Measurements from ENCODE around the gene ASB8.
"Not testable (repeated sequence)": the region's sequence is repeated elsewhere in the genome, so short reads cannot be mapped to it uniquely, and the experiment has no call there.

ASB8 gene

DNA sequence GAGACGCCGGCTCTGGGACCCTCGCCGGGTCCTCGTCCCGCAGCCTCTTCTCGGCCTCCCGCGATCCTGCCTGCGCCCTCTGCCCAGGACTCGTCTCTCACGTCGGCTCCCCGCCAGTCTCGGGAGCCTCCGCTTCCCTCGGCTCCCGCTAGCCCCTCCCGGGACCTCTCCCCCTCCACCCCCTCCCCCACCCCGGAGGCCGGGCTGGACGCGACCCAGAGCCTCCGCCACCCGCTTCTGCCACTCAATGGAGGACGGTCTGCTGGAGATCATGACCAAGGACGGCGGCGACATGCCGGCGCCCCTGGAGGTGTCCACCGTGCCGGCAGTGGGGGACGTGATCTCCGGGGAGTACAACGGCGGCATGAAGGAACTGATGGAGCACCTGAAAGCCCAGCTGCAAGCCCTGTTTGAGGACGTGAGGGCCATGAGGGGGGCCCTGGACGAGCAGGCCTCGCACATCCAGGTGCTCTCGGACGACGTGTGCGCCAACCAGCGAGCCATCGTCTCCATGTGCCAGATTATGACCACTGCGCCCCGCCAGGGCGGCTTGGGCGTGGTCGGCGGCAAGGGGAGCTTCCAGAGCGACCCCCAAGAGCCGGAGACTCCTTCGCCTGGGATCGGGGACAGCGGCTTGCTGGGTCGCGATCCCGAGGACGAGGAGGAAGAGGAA is 26.7 kb upstream of the ASB8 start:
- peak; percentile 58 for DNase-seq

DNA sequence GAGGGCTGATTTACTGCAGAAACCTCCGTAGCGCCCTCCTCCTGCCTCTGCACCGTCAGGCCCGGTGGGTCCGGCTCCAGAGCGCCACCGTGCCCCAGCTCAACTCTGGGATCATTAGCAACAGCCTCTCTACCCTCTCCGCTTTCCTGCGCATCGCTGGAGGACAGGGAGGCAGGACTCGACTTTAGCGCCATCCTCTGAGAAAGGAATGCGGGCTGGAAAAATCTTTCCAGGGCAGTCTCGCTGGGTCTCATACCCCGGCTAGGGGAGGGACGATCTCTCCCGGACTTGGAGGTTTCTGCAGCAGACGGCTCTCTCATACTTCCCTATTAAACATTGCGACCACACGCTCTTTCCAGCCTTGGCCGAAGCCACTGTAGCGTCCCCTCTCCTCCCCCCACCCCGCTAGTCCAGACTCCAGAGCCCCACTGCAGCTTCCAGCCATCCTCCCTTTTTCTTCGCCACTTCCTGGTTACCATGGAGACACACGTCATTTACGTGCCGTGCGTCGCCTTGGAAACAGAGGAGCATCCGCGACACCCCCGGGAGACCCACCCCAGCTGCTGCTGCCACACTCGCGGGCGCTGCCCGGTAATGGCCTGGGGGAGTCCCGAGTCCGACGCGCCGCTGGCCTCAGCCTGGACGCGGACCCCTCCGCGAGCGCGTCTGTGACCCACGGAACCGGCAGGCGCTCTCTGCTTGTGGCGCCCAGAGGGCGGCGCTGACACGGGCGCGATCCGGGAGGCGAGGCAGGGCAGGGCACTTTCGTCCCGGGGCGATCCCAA is 26.0 kb upstream of the ASB8 start, which contains the start of gene CCDC184:
CCDC184 (plus strand) TSS at position 554 of the 785 bp plus-strand sequence. CDS start 479 bp downstream, outside the sequence.
- peak; percentile 84 for DNase-seq

DNA sequence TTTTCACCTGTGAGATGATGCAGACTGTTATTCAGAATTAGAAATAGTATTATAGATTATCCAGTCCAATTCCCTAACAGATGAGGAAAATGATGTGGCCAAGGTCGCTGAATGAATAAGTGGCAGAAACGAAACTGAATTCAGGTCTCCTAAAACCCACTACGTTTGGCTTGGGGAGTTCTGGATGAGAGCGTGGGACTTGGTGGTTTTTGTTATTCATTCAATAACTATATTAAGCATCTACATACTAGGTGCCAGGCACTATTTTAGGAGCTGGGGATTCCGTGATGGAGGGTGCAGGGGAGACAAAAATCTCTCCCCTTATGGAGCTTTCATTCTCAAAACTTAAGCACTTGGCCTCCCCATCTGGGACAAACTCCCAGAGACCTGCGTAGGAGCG is 25.3 kb upstream of the ASB8 start:
- DNase-seq = no peak

DNA sequence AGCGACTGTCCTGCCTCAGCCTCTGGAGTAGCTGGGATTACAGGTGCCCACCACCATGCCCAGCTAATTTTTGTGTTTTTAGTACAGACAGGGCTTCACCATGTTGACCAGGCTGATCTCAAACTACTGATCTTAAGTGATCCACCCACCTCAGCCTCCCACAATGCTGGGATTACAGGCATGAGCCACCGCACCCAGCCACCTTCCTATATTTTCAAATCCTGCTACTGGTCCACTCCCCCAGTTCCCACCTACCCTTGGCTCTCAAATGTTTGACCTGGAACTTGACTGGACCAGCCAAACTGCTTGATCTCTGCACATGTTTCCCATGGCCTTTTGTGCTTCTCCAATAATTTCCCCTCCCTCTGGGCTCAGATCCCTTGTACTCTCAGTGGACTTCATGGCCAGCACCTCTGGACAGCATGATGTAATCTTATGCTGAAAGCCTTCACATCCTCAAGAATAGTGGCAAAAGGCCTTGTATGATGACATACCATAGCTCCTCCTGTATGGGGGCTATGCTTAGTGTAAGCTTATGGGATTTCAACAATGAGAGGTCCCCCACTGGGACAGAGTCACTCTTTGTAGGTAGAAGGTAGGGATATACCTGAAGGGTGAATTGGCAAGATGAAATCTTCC is 23.7 kb upstream of the ASB8 start:
- no peak for DNase-seq

DNA sequence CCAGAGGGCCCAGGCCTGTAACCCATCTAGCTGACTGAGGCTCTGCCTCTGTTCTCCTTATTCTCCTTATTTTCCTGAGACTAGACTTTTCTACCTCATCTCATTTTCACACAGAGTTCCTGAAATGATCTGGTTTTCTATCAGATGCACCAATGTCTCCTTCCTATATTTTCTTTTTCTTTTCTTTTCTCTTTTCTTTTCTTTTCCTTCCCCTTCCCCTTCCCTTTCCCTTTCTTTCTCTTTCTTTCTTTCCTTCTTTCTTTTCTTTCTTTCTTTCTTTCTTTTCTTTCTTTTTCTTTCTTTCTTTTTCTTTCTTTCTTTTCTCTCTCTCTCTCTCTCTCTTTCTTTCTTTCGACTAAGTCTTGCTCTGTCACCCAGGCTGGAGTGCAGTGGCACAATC is 23.1 kb upstream of the ASB8 start:
- DNase-seq = no peak

DNA sequence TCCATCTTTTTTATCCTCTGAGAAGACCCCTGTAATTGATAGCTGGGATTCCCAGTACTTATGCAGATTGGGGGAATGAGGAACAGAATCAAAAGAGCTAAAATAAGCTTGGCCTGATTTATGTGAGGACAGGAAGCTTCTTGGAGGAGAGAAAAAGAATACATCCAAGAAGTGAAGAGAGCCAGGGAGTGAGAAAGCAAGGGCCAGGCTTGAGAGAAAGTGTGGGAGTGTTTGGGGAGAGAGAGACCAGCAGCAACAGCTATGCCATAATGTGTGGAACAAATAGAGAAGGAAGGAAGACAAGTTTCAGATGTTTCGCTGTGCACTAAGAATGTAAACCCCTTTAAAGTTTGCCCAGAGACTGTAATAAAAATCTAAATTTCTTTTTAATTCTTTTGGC is 22.2 kb upstream of the ASB8 start:
- DNase-seq = no peak

DNA sequence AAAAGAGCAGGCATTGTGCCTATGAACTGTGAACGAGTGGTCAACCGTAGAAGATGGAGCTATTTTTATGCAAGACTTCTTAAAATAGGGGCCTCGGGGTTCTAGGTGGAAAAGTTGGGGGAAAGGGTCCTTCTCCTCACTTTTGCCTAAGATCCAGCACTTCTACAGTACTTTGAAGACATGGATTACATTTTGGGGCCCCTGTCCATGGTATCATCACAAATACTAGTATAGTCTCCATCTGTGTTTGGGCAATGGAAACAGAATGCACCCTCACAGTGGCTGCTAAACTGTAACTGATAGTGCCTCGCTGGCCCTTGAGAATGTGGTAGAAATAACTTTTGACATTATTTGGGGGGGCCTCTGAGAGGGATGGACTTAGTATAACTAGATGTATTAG is 20.7 kb upstream of the ASB8 start:
- DNase-seq = no peak

DNA sequence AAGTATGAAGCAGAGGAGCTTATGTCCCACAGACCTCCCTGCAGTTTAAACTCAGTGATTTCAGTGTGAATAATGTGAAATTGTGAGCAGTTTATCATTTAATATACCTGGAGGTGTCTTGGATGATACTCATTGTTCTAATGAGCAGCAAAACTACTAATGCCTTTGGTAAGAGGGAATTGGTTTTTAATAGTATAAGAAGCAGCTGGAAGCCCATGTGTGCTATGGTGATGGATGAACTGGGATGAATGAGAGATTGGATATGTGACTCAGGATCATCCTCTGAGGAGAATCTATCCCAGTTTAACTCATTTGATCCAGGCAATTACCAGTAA is 19.1 kb upstream of the ASB8 start:
- DNase-seq = no peak

DNA sequence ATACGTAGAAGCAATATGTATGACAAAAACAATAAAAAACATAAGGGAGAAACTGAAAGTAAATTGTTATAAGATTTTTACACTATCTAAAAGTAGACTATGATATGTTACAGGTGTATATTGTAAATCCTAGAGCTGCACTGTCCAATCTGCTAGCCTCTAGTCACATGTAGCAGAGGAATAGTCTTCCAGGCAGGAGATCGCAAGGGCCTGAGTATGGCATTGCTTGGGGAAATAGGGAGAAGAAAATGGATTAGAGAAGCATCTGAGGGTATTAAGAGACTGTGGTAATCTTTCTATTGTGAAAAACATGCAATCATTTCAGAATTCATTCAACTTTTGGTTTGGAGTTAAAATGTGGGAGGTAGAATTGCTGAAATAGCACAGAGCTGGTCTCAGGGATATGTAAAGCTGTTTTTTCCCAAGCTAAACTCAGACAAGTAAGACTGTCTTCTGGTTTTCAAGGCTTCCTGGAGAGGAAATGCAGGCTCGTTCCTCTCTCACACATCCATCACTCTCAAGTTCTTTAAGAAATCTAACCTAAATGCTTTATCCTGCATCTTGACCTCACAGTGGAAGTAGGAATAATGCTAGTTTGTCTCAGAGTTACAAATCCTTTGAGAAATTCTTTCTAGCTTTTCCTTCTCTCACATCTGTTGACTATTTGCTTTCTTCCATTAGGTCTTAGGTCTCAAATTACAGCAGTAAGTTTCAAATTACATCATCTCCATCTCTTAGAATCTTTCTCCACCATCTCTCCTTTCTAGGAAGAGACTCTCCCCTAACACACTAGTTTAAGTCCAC is 18.5 kb upstream of the ASB8 start:
- peak; percentile 38 for DNase-seq

DNA sequence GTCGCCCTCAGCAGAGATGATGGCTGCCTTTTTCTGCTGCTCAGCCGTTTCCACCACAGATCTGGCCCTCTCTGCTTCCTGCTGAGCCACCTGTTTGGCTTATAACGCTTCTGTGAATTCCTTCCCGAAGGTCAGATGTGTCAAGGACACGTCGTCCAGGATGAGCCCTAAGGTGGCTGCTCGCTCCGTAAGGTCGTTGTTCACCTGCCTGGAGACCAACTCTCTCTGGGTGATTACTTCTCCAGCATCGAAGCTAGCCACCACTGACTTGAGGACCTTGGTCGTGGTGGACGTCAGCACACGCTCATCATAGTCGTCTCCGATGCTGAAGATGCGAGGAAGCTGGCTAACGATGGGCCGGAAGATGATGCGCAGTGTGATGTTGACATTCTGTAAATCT is 11.7 kb upstream of the ASB8 start:
- no peak for DNase-seq

DNA sequence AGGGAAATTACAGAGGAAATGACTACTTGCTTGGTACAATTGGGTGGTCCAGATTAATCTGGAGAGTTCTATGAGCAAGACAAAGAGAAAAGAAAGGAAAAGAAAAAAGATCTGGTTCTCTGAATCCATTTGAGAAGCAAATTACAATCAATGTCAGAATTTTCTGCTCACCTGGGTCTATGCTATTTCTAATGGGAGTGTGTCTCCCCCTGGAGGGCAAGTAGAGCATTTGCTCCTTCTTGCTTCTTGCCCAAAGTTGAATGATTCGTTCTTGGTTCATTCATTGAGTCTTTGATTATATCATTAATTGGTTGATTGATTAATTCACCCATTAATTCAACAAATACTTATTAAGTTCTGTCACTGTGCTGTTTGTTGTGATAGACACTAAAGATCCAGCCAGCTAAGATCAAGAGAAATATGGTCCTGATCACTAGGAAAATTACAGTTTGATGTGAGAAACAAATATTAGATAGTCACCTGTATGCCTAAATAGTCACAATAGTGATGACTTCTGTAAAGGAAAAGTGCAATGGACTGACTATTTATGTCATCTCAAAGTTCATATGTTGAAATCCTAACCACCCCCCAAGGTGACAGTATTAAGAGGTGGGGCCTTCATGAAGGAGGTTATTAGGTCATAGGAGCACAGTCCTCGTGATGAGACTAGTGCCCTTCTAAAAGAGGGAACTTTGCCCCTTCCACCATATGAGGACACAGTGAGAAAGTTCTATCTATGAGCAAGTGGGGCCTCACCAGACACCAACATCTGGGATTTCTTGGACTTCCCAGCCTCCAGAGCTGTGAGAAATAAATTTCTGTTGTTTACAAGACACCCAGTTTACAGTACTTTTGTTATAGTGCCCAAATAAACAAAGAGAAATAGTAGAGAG is 8.0 kb upstream of the ASB8 start:
- peak; percentile 13 for DNase-seq

DNA sequence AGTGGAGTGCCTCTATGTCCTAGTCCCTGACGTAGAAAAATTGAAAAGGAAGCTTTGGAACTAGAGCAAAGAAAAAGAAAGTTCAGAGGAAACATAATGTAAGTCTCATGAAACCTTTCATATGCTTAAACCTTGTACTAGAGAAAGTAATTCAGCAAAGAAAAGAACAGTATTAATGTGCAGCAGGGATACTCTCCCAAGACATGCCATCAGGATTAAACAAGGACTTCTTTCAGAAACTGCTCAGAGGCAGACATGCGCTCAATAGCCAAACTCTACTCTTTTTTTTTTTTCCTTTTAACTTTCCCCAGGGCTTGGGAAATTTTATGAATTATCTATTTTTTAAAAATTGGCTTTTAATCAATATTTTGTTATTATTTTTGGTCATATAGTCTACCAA is 7.1 kb upstream of the ASB8 start:
- DNase-seq = no peak

DNA sequence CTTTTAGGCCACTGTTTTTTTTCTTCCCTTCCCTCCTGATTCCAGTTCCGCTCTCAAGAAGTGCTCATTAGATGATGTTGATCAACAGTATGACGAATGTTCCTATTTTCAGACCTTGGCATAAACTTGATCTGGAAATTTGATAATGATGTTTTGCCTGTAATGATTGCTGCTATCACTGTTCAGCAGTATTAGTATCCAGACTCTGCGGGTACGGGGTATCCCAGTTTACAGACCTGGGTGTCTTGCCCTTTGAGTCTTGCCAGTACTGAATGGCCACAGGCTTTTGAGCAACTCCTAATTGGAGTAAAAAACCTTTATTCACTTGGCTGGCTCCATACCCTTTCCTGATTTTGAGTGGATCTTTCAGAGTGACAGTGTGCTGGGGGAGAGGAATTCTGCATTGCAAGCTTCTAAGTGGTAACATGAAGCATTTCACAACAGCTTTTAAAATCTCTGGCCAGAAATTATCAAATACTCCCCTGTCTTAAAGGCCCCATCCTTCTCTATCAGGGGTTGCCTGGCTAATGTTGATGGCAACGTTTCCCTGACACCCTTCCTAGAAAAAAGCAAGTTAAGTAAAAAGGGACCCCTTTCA is 5.9 kb upstream of the ASB8 start:
- no peak for DNase-seq

DNA sequence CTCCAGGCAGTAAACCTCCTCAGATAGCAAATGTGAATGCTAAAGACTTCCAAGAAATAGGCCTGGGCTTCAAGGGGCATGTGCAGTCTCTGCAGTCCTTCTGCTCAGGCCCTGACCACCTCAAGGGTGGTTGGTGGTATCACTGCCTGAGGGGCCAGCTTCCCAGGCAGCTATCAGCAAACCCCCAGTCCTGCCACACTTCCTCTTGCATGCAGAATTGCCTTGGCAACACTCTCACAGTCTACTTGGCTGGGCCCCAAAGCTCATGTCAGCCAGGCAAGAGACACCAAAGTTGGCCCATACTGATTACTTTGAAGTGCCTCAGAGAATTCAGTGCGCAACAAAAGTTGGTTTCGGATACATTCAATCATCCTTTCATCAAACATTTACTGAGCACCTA is 3.5 kb upstream of the ASB8 start:
- DNase-seq = no peak

DNA sequence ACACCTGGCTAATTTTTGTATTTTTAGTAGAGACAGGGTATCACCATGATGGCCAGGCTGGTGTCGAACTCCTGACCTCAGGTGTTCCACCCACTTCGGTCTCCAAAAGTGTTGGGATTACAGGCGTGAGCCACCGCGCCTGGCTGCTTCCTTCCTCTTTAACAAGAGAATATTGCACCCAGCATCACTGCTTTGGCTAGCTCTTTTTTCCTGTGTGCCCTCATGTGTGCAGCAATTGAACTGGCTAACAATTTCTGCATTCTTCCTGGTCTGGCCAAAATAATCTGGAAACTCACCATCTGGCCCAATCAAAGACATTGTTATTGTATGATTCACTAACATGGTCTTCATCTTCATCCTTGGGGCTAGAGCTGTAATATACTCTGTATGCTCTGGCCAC is 2.7 kb upstream of the ASB8 start:
- no peak for DNase-seq

DNA sequence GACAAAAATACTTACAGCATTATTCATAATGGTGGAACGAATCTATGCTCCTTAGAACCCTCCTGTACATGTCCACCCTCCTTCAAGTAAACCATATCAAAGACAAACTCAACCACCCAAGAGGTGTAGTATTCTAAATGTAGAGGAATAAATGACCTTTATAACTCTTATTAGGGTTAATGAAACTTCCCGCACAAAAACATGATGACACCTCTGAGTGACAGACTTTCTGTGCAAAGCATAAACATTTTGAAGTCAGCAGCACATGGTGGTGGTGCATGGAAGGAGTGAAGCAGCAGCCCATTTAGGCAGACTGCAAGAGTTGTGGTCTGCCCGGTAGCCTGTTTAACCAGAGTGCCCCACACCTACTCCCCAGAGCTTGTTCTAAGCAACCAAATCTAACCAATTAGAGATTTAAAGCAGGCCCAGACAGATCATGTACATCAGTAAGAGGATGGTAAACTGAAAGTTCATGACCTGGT is 615 bp upstream of the ASB8 start:
- peak; percentile 6 for DNase-seq

DNA sequence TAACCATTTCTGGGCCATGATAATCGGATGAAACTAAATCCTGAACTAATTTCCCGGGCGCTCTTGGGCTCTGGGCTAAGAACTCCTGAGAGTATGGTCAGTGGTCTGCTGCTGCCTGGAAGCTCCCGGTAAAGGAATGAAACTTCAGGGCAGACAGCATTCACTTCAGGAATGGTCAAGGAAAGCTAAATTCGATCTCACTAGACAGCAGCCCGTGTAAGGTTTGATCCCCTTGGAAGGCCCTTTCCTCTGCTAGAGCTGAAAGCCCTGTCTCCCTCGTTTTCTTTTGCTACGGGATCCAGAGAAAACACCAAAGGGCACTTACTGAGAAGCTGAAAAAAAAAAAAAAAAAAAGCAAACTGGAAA is 680 bp downstream of the ASB8 start:
- peak; percentile 4 for DNase-seq

DNA sequence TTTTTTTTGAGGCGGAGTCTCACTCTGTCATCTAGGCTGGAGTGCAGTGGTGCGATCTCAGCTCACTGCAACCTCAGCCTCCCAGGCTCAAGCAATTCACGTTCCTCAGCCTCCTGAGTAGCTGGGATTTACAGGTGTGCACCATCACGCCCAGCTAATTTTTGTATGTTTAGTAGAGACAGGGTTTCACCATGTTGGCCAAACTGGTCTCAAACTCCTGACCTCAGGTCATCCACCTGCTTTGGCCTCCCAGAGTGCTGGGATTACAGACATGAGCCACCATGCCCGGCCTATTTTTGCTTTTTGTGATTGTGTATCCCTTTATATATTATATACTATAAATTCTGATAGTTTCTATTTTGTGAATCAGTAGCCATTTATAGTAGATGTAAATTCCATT is 1.5 kb downstream of the ASB8 start:
- DNase-seq = not testable (repeated sequence)

DNA sequence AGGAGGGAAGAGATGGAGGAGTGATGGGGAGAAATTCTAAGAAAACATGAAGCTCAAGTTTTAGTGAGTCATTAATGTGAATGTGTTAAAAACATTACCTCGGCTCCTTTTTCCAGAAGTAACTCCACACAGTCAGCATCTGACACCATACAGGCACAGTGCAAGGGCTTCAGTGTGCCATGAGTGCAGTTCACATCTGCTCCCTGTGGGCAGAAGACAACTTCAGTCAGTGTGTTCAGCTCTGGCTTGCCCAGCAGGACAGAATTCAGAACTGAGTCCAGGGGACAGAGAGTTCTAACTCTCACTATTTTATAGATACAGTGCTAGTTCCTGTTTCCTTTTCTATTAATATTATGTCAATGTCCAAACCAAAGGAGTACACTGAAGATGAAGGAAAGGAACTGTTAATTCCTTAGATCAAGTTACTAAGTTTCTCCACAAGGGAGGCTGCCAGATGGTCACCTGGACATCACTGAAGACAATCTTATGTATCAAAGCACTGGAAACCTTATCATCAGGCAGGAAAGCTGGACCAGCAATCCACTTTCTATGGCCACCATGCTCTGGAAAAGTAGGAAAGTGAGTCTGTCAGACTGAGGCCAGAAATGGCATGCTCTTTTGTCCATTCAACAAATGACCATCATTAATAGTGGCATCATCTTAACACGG is 6.1 kb downstream of the ASB8 start:
- DNase-seq = no peak

DNA sequence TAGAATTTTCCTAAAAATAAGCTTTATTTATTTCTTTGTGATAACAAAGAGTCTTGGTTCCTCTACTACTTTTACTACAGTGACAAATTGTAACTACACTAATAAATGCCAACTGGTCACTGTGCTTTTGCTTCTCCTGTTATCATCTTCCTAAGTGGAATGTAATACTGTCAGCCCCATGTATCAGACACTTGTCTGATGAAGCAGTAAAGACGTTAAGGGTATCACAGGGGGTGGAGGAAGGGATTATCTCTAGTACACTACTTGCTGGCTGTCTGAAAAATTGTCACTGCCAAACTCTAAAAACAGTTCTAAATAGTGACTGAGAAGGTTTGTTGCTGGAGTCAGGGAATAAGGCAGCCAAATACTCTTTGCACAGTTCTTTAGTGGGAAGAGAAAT is 11.3 kb downstream of the ASB8 start:
- DNase-seq = no peak

DNA sequence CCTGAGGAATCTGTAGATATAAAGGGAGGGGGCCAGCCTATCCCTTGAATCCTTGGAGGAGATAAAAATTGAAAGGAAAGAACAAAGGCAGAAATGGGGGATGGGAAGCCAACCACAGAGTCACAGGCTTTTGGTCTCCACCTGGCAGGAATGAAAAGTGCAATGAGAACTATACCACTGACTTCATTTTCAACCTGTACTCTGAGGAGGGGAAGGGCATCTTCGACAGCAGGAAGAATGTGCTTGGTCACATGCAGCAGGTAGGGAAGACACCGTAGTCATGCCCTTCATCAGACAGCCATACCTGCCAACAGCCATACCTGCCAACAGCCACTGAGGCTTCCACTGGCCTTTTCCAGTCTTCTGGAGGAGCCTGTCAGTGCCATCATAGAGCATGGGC is 13.4 kb downstream of the ASB8 start:
- DNase-seq = no peak
